Testis (tissue), 3 donors: ENCODE measurements around the gene IL12RB2. TPM values are rescaled to one million over a fixed set of nuclear protein-coding genes. Genes with fewer than 3 reads are reported as not detected.

Experiments
- DNase-seq: peaks from one replicate; pipeline ENCODE4 v3.0.0-alpha.2; 2019
- H3K27ac ChIP-seq, 2 donors: fragments of 200-600 bp; sonication (generic); one replicate each; pipeline ENCODE4 v1.5.1; 2019
- H3K27me3 ChIP-seq: fragments of 200-600 bp; sonication (generic); one replicate; pipeline ENCODE4 v1.5.1; 2019
- H3K36me3 ChIP-seq: fragments of 200-600 bp; sonication (generic); one replicate; pipeline ENCODE4 v1.5.1; 2017; ENCODE audit warnings: low read depth; ENCODE audit errors: missing control alignments
- H3K4me1 ChIP-seq: fragments of 200-600 bp; sonication (generic); one replicate; pipeline ENCODE4 v1.5.1; 2019
- H3K4me3 ChIP-seq, 2 donors: fragments of 200-600 bp; sonication (generic); one replicate each; pipeline ENCODE4 v1.5.1; 2017 to 2019
- H3K9me3 ChIP-seq: fragments of 200-600 bp; sonication (generic); one replicate; pipeline ENCODE4 v1.5.1; 2017
- POLR2A ChIP-seq: fragments of 450-650 bp; IDR thresholded peaks from one replicate; pipeline ENCODE4 v1.6.1; 2017; ENCODE audit warnings: antibody characterized with exemption, mild to moderate bottlenecking, moderate library complexity
- WGBS, 2 donors: methylation state at CpG; one replicate each; pipeline ENCODE4 v1.1.5; 2018; 5-methylcytosine and 5-hydroxymethylcytosine counted together
- intact Hi-C: fragments of 100-400 bp; cut with DNase I; formaldehyde crosslinking; loops from one replicate; pipeline ENCODE4 v1.15.1; 2023; ENCODE audit warnings: low total_unique reads
- polyA plus RNA-seq: library from polyadenylated mRNA; stranded (reverse); fragments of 350-450 nt; fragmentation: Illumina TruSeq; extraction: RNeasy Lipid Tissue Mini Kit (QIAGEN cat#74804); gene quantifications from one replicate; pipeline ENCODE4 v1.2.3, GENCODE V29; 2014; ENCODE audit warnings: low read depth, low replicate concordance; ENCODE audit not compliant: insufficient read depth
- total RNA-seq, 2 donors: library from RNA; depleted of rRNA; stranded (reverse); fragments of >200 nt; gene quantifications; one replicate each; pipeline ENCODE4 v1.2.3, GENCODE V29; 2016
- TF ChIP-seq, protein P1 (sequence below), 3 experiments: fragments of 450-650 bp in 2 of 3; fragments of 200-600 bp in 1 of 3; sonication (generic) in 1 of 3; IDR thresholded peaks; one replicate each; pipeline ENCODE4 v1.5.1; 2016 to 2019; ENCODE audit warnings: antibody characterized with exemption in 3 of 3, mild to moderate bottlenecking in 2 of 3, moderate library complexity in 1 of 3

The IL12RB2 gene
- total and polyA plus RNA-seq, 3 donors from 2014 or later, result 1.9 to 2.6 (median 2.1) TPM

DNA sequence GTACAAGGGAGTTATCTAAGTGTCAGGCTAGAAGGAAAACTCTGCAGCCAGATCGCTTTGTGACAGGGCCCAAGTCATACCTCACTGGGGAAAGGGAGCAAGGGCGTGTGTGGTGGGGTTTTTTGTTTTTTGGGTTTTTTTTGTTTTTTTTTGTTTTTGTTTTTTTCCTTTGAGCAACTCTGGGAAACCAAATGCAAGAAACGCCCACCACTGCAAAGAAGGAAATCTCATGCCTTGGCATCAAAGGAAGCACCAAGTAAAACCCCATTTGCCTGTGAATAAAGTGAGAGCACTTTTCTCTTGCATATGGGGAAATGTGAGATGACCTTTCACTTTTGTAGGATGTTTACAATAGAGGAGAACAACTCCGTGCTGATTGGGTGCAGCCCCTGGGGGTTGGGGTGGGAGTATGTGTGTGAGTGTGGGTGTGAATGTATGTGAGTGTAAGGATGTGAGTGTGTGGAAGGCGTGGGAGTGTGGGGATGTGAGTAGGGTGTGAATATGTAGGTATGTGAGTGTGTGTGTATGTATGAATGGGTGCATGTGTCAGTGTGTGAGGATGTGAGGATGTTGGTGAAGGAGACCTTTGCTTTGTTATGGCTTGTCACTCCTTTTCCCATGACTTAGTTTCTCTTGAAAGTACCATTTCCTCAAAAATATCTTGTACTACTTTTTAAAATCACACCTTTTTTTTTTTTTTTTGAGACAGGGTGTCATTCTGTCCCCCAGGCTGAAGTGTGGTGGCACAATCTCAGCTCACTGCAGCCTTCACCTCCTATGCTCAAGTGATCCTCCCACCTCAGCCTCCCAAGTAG is 34.6 kb downstream of the IL12RB2 start:
- H3K27ac ChIP-seq, result no peak overlapping the region
- no peak overlapping the region for H3K4me3 ChIP-seq
- 78 to 83% methylated on average over 5 of the region's 5 CpGs for WGBS, 2 donors
- no peaks in the 10 kb centered on the region for H3K4me1 ChIP-seq
- H3K27me3 ChIP-seq, result no peaks in the 10 kb centered on the region
- H3K36me3 ChIP-seq, result no peaks in the 10 kb centered on the region
- no peaks in the 10 kb centered on the region for H3K9me3 ChIP-seq
- intact Hi-C loops, result no loop called here
- DNase-seq, result no peak
- no peak for TF ChIP-seq POLR2A
- TF ChIP-seq, protein P1, sequence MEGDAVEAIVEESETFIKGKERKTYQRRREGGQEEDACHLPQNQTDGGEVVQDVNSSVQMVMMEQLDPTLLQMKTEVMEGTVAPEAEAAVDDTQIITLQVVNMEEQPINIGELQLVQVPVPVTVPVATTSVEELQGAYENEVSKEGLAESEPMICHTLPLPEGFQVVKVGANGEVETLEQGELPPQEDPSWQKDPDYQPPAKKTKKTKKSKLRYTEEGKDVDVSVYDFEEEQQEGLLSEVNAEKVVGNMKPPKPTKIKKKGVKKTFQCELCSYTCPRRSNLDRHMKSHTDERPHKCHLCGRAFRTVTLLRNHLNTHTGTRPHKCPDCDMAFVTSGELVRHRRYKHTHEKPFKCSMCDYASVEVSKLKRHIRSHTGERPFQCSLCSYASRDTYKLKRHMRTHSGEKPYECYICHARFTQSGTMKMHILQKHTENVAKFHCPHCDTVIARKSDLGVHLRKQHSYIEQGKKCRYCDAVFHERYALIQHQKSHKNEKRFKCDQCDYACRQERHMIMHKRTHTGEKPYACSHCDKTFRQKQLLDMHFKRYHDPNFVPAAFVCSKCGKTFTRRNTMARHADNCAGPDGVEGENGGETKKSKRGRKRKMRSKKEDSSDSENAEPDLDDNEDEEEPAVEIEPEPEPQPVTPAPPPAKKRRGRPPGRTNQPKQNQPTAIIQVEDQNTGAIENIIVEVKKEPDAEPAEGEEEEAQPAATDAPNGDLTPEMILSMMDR (IDR thresholded peaks at IDR 0.05), result no peak

DNA sequence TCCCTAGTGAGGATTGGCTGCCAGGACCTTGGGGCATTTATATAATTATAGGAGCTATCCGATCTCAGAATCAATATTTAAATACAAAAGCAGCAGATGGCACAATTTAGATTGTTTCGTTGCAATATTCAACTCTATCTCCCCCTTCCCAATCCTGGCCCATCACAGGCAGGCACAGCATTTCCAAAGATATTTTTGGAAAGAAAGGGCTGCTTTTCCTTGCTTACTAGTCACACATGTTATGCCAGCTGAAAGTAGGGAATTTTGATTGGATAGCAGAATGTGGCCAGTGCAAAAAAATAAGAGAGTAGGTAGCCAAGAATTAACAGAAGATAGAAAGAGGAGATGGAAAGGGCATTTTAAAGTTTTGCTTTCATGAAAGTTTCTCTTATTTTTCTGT is 37.9 kb downstream of the IL12RB2 start:
- WGBS, 2 donors, result 39 to 55% methylated on average over 2 of the region's 2 CpGs
- intact Hi-C loops, result loop anchor here (5.0 kb wide), 1 partner anchor 157 kb away; no protein-coding TSS in a partner anchor
- H3K27ac ChIP-seq, result no peak overlapping the region
- no peaks in the 10 kb centered on the region for H3K27me3 ChIP-seq
- TF ChIP-seq, protein P1 (IDR thresholded peaks at IDR 0.05), result no peak
- no peak for TF ChIP-seq POLR2A
- no peak overlapping the region for H3K4me3 ChIP-seq
- no peak for DNase-seq
- H3K4me1 ChIP-seq, result no peaks in the 10 kb centered on the region
- H3K9me3 ChIP-seq, result no peaks in the 10 kb centered on the region
- no peaks in the 10 kb centered on the region for H3K36me3 ChIP-seq

DNA sequence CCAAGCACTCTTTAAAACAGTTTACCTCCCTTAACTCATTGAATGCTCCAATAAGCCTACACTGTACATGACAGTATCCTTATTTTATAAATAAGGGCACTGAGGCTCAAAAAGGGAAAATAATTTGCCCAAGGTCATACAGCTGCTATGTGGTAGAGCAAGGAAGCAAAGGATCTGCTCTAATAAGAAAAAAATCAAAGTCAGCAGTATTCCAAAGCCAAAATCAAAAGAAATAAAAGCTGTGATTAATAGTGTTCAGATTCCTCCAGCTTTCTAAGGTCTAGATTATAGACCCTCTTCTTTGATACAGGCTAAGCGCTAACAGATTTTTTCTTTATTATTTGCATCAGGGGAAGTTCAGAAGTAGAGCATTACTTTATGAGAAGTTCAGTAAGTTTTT is 39.3 kb downstream of the IL12RB2 start:
- intact Hi-C loops, result loop anchor here (5.0 kb wide), 1 partner anchor 155 kb away; no protein-coding TSS in a partner anchor
- WGBS, 2 donors, result 96 to 100% methylated on average over 1 of the region's 1 CpG
- Histone ChIP-seq H3K4me3 (no peak overlapping the region), H3K27me3 (no peaks in the 10 kb centered on the region), H3K9me3 (no peaks in the 10 kb centered on the region), H3K4me1 (no peaks in the 10 kb centered on the region), H3K27ac (no peak overlapping the region), H3K36me3 (no peaks in the 10 kb centered on the region)
- DNase-seq, result no peak
- TF ChIP-seq, protein P1 (IDR thresholded peaks at IDR 0.05), result no peak
- TF ChIP-seq POLR2A, result no peak

DNA sequence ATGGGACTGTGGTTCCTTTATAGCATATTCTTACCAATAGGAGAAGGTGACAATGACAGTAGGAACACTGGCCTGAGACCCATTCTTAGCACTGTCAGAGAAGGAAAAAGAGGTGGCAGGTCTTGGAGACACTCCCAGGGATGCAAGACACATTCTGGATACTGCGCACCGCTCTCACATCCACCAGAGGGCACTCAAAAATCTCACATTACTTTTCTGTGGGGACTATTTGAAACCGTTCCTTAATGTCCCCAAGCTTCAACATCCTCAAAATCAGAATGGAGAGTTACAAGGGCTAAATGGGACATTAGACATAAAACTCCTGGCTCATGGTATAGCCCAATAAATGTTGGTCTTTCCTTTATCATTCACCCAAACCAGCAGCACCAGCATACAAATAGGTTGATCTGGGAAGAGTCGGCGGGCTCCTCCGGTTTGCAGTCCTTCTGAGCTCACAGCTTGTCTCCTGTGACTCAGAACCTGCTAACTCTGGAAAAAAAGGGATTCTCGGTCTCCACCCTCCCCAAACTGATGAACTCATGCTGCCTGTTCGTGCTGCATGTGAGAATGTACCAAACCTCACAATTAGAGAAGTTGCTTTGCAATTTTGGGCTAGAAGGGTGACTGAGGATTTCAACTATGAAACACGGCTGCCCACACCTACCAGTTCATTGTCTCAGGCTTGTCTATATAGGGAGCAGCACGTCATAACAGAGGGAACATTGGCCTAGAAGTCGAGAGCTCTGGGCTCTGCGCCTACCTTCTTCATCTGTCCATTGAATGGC is 40.2 kb downstream of the IL12RB2 start:
- H3K4me1 ChIP-seq, result no peaks in the 10 kb centered on the region
- peak; percentile 59 for DNase-seq
- 60 to 71% methylated on average over 12 of the region's 12 CpGs for WGBS, 2 donors
- no peak overlapping the region for H3K4me3 ChIP-seq
- TF ChIP-seq POLR2A, result no peak
- TF ChIP-seq, protein P1 (IDR thresholded peaks at IDR 0.05), result peak; percentile 25 to 63 (median 58)
- no peaks in the 10 kb centered on the region for H3K36me3 ChIP-seq
- intact Hi-C loops, result loop anchor here (5.0 kb wide), 1 partner anchor 154 kb away; no protein-coding TSS in a partner anchor
- H3K27ac ChIP-seq, result no peak overlapping the region
- H3K9me3 ChIP-seq, result no peaks in the 10 kb centered on the region
- no peaks in the 10 kb centered on the region for H3K27me3 ChIP-seq
